Measurements from ENCODE around the gene S100A13.
"Not testable (repeated sequence)": the region's sequence is repeated elsewhere in the genome, so short reads cannot be mapped to it uniquely, and the experiment has no call there.

The S100A13 gene

DNA sequence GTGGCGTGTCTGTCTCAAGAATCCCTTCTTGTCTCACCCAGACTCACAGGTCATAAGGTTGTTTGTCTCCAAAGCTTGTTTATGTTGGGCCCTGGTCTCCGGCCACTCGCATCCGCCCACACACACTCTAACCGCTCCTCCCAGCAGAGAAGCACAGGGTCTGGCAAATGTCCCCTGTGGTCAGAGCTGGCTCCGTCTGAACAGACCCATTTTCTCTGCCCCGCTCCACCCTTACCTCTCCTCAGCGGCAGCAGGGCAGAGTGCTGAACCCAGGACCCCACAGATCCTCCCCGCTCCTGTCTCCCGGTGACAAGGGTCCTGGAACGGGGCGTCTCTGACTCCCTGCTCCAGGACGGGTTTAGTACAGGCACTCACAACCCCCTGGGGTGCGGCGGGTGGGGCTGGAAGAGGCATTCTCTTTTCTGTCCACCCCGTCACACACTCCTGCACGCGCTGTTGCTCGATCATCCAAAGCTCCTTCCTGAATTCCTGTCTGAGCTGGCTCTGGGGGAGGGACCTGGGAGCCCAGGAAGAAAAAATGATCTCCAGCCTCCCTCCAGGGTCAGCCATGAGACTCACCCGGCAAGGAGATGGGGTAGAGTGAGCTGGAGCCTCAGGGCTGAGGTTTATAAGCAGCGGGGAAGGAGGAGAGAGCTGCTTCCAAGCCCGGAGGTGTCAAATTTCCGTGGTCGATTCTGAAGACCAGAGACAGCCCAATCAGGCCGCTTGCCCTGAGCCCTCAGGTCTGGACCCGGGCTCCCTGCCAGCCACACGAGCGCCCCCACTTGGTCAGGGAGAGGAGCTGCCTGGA, at the start of gene S100A13:
Gene S100A13, minus strand, starts transcription at position 602 of the 811 bp plus-strand sequence. CDS start 1,033 bp downstream, outside the sequence.
- DNase-seq (ENCODE audit: extremely low spot score, insufficient read length, low read depth) (no peak), FAIRE-seq (no peak)

DNA sequence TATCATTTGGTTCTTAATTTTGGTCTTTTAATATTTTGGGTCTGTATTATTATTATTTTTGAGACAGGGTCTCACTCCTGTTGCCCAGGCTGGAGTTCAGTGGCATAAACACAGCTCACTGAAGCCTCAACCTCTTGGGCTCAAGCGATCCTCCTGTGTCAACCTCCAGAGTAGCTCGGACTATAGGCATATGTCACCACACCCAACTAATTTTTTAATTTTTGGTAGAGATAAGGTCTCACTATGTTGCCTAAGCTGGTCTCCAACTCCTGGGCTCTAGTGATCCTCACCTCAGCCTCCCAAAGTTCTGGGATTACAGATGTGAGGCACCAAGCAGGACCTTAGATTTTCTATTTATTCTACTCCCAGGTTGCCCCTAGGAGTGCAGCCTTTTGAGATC, 46.2 kb upstream of the S100A13 start:
- DNase-seq (ENCODE audit: extremely low spot score, insufficient read length, low read depth): no peak
- no peak for FAIRE-seq

DNA sequence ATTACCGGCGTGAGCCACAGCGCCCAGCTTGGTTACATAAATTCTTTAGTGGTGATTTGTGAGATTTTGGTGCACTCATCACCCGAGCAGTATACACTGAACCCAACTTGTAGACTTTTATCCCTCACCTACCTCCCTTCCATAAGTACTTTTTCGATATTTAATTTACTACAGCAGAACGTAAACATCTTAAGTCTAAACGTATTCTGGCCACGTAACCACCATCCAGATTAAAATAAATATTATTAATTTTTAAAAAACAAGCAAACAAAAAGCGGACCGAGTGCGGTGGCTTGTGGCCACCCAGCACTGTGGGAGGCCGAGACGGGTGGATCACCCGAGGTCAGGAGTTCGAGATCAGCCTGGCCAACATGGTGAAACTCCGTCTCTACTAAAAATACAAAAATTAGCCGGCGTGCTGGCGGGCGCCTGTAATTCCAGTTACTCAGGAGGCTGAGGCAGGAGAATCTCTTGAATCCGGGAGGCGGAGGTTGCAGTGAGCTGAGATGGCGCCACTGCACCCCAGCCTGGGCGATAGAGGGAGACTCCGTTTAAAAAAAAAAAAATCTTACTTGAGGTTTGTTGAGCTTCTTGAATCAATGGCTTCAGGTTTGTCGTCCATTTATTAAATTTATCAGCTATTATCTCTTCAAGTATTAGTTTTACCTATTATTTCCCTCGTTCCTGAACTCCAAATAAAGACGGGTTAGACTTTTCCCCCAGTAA, 44.5 kb upstream of the S100A13 start:
- not testable (repeated sequence) for FAIRE-seq; DNase-seq (ENCODE audit: extremely low spot score, insufficient read length, low read depth)

DNA sequence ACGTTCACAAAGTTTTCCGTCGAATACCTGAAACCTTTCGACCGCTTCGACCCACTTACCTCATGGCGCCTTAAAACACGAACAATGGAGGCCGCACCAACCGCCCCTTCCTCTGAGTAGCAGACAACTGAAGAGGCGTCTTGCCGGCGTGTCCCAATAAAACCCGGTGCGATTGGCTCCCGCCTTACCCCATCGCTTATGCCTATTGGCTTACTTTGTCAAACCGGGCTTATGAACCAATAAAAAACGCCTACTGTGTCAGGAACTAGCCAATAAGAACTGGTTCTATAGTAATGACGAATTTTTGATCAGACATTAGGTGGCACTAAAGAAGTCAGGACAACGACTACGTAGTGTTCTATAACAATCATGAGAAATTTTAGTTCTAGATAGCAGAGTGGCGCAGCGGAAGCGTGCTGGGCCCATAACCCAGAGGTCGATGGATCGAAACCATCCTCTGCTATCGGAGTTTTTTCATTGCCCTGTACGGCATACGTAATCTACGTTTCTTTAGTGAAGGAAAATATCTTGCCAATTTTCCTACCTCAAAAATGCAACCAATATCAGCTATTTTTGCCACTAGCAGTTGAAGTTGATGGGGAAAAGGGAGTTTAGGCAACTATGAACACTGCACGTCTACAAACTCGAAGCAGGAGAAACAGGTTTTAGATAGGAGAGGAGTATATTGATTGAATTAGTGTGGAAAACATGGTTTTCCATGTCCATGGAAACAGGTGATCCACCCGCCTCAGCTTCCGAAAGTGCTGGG, 43.7 kb upstream of the S100A13 start, which contains the start of gene ILF2:
Gene ILF2, minus strand, starts transcription at position 135 of the 769 bp plus-strand sequence. Its CDS starts 71 bp downstream, at position 64.
- DNase-seq (ENCODE audit: extremely low spot score, insufficient read length, low read depth) (peak; percentile 95), FAIRE-seq (peak; percentile 99)

DNA sequence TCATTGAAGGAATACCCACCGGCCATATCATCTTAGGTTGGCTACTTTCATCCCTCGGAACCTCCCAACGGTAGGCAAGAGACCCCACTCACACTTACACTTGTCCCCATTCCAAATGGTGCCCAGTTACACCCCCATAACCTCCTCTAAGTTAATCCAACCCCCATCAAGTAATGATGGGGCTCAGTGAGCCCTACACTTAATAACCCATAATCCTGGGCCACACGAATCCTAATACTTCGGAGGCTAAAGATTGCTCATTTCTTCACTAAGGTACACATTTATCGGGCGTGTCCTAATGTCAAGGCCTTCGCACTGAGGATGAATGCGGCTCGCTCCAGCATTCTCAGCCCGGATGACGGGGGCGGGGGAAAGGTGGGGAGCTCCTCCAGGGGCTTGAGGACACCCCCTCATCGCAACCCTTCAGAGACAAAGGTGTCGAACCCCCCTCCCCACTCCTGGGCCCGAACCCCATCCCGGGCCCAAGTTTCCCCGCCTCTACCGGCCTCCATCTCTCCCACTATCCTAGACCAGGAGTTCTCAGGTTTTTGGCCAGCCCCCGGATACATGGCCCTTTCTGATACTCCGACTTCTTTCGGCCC, 43.1 kb upstream of the S100A13 start:
- DNase-seq (ENCODE audit: extremely low spot score, insufficient read length, low read depth) (no peak), FAIRE-seq (no peak)

DNA sequence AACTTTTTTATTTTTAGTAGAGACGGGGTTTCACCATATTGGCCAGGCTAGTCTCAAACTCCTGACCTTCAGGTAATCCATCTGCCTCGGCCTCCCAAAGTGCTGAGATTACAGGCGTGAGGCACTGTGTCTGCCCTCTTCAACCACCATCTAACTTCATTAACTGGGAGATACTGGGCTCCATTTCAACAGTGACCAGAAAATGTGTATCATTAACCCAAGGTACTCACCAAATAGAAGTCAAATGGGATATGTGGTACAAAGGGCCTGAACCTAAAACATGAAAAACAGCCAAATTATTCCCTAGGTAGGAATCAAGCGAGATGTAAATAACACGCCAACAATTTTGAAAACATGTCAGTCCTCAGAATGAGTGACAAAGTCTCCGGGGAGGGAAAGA, 42.3 kb upstream of the S100A13 start:
- DNase-seq (ENCODE audit: extremely low spot score, insufficient read length, low read depth): no peak
- no peak for FAIRE-seq

DNA sequence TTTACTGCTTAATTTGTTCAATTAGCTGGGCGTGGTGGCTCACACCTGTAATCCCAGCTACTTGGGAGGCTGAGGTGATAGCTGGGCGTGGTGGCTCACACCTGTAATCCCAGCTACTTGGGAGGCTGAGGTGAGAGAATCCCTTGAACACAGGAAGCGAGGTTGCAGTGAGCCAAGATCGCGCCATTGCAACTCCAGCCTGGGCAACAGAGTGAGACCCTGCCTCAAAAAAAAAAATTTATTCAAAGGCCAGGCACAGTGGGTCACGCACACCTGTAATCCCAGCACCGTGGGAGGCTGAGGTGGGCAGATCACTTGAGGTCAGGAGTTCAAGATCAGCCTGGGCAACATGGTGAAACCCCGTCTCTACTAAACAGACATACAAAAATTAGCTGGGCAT, 41.4 kb upstream of the S100A13 start:
- not testable (repeated sequence) for FAIRE-seq; DNase-seq (ENCODE audit: extremely low spot score, insufficient read length, low read depth)

DNA sequence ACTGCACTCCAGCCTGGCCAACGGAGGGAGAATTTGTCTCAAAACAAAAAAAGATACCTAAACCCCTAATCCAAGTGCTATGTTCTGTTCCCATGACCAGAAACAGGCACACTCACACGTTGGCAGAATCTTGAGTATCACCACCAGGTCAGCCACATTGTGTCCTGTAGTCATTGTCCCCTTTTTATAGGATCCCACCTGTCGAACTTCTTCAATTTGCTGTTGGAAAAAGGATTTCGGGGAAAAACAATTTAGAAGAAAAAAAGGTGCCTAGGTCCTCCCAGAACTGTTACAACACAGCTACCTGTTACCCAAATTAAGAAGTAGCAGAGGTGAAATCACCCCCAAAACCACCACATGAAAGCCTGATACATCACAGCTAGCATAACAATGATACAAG, 40.1 kb upstream of the S100A13 start:
- no peak for FAIRE-seq
- no peak for DNase-seq (ENCODE audit: extremely low spot score, insufficient read length, low read depth)

DNA sequence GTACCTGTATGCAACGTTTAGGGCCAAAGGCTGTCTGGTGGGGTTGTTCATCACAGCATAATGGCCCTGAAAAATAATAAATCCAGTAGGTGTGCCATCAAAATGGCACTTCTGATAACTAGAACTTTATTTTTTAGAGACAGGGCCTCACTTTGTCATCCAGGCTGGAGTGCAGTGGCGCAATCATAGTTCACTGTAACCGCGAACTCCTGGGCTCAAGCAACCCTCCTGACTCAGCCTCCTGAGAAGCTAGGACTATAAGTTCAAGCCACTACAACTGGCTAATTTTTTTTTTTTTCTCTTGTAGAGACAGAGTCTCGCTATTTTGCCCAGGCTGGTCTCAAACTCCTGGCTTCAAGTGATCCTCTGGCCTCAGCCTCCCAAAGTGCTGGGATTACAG, 35.9 kb upstream of the S100A13 start:
- DNase-seq (ENCODE audit: extremely low spot score, insufficient read length, low read depth): no peak
- no peak for FAIRE-seq

DNA sequence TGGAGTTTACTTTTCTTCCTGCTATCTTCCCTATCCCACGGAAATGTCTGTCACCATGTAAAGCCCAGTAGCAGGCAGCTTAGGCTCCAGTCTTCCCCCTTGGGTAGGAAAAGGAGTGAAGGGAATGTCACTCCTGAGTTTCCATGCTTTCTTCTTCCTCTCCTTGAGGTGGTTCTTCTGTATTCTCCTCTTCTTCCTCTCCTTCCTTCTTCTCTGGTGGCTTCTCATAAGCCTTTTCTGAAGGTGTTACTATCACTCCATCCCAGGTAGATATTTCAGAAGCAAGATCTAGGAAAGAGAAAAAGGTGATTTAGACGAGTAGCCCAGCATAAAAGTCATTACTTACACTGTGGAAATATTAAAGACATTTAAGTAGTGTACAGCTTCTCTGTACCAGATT, 35.0 kb upstream of the S100A13 start:
- DNase-seq (ENCODE audit: extremely low spot score, insufficient read length, low read depth): no peak
- no peak for FAIRE-seq

DNA sequence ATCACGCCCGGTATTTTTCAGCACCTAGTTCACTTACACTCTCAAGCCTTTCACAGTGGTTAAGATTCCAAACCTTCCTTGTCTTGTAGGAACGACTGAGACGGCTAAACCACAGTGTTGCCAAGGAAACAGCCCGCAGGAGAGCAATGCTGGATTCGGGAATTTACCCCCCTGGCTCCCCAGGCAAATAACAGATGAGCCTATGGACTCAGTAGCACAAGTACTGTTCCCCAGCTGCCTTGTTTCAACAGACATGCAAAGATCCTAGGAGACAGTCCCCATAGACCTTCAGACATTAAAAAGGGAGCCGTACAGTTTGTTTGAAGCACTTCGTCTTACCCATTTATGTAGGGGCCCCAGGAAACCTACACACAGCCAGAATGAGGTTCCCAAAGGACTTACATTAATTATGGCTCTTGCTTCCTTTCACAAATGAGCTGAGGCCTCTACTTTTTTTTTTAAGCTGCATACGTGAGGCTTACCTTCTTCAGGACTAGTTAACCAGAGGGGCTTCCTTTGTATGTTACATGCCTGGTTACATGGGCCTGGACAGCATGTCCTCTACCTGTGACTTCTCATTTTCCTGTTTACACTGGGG, 33.9 kb upstream of the S100A13 start:
- FAIRE-seq: no peak
- DNase-seq (ENCODE audit: extremely low spot score, insufficient read length, low read depth): no peak

DNA sequence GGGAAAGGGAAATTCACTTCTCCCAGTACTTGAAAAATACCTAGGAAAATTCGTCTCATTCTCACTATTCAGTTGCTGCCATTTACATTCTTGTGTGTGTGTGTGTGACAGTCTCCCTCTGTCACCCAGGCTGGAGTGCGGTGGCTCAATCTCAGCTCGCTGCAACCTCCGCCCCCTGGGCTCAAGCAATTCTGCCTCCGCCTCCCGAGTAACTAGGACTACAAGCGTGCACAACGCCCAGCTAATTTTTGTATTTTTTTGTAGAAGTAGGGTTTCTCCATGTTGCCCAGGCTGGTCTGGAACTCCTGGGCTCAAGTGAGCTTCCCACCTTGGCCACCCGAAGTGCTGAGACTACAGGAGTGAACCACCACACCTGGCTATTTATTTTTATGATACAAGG, 32.4 kb upstream of the S100A13 start:
- no peak for FAIRE-seq
- no peak for DNase-seq (ENCODE audit: extremely low spot score, insufficient read length, low read depth)

DNA sequence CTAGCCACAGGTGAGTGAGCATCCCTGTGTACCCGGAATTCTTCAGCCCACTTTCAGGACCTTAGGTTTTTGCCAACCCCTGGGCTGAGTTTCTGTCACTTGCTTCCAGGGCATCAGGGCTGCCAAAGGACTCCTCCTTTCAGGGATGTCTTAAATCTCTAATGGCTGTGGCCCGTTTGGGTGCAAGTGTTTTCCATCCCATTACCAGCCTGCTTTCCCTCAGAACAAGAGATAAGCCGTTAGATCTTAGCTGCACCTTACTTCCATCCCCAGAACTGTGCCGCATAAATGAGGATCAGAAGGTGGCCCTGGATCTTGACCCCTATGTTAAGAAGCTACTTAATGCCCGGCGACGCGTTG, 31.9 kb upstream of the S100A13 start:
- DNase-seq (ENCODE audit: extremely low spot score, insufficient read length, low read depth) (no peak), FAIRE-seq (no peak)

DNA sequence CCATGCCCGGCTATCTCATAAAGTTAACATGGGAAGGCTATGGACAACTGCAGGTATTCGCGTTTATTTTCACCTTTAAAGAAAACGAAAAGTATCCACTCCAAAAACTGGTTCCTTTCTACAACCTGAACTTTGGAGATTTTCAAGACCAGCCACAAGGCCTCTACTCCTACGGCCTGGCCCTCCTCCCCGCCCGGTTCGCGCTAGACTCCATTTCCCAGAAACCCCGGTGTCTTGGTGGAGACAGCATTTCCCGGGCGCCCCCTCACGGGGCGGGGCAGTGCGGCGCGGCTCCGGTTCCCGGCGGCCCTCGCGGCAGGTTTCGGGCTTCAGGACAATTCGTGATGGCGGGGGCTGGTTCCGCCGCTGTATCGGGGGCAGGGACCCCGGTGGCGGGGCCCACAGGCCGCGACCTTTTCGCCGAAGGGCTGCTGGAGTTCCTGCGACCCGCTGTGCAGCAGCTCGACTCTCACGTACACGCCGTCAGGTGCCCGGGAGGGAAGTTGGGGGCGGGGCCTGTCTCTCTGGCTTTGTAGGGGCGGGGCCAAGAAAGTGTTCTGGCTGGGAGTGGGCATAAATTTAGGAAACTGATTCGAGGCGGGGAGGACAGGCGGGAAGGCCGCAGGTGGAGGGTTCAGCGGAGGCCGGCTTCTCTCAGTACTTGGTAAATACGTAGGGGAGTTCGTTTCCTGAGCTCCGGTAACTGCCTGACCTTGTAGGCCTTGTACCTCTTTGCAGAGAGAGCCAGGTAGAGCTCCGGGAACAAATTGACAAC, 31.3 kb upstream of the S100A13 start, which contains the start of gene SNAPIN:
Gene SNAPIN, plus strand, starts transcription at position 304 of the 775 bp plus-strand sequence. Its CDS starts 41 bp downstream, at position 345.
- FAIRE-seq (peak; percentile 93), DNase-seq (ENCODE audit: extremely low spot score, insufficient read length, low read depth) (peak; percentile 85)

DNA sequence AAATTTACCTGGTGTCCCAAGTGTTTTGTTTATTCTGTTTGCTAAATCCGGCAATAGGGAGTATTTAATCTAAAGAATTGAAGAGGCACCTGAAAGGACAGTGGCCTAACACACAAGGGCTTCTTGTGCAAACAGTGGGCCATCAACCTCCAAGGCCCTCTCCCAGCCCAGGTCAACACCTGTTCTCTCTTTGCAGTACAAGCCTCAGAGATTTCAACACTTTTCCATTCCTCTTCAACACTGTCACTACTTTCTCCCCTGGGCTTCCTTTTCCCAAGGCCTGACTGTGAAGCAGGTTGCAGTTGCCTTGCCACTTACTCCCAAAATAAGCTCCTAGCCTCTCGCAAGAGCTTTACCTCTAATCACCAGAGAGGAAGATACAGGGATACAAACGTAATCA, 28.0 kb upstream of the S100A13 start:
- DNase-seq (ENCODE audit: extremely low spot score, insufficient read length, low read depth): no peak
- FAIRE-seq: no peak

DNA sequence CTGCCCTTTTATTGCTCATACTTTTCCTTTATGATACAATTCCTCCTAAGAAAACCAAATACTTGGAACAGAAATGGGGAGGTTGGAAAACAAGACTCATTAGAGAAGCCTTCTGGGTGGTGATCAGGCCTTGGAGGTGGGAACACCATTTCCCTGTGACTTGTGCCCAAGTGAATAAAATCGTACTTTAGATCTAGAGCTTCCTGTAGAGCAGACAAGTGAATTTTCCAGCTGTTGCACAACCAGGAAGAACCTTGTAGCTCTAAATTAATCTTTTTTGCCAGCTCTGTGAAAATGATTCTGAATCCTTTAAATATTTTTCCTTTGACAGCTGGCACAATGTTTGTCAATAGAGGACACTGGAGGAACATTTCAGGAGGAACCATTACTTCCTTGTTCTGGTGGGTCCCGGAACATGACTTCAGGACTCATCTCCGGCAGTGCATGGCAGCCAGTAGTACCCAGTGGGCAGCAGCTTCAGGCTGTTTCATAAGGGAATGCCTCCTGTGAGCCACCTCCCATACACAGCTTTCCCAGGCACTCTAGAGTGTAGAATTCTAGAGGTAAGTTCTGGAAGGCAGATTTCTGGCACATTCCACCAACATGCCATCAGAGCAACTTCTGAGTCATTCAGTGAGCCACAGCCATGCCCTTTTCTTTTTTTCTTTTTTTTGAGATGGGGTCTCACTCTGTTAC, 25.6 kb upstream of the S100A13 start:
- DNase-seq (ENCODE audit: extremely low spot score, insufficient read length, low read depth) (no peak), FAIRE-seq (no peak)

DNA sequence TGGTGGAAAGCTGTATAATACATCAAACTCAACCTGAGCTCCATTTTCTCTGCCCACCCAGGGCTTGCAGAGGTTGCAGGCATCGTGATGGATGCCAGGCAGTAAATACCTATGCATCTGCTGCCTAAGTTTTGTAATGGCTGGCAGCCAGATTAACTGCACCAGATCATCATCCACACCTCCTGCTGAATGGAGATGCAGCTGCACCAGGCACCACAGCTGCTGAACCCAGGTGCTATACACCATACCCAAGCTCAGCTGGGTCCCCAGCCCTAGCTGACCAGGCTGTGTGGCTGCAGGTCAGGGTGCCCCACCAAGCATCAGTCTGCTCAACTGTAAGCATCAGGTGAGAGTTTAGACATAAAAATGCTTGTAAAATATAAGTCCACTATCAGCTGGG, 24.5 kb upstream of the S100A13 start:
- DNase-seq (ENCODE audit: extremely low spot score, insufficient read length, low read depth) (no peak), FAIRE-seq (no peak)

DNA sequence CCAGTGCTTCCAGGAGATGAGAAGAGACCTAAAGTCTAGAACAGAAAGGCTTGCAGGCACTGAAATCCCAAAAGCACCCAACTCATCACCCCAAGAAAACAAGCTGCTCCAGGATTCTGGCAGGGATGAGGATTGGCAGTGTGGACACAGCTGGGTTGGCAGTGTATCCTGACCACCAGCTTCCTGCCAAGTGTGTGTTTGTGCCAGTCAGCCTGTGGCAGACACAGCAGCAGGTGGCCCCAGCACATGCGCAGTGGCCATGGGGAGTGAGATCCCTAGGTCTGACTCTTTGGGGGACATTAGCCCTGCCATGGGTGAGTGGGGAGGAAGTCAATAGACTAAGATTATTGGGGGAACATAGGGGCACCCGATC, 22.5 kb upstream of the S100A13 start:
- no peak for FAIRE-seq
- no peak for DNase-seq (ENCODE audit: extremely low spot score, insufficient read length, low read depth)
